H1 (cell line): ENCODE results near the gene GATD1. TPM values are rescaled to one million over a fixed set of nuclear protein-coding genes. Genes with fewer than 3 reads are reported as not detected.
A peak's percentile ranks its signal among the peaks of the same experiment; 100 is the strongest.

ENCODE experiments used
- CBX5 ChIP-seq: fragments of 300-800, 300-1000 bp; sonication (generic); IDR thresholded peaks from 2 replicates; pipeline ENCODE4 v1.7.1; 2016; ENCODE audit warnings: antibody characterized with exemption, low read length, low read depth
- GABPA ChIP-seq: IDR thresholded peaks from 2 replicates; pipeline ENCODE4 v1.6.1; 2011; ENCODE audit warnings: mild to moderate bottlenecking, low read length, moderate library complexity, borderline replicate concordance; ENCODE audit not compliant: insufficient read depth
- HDAC2 ChIP-seq, 2 experiments: fragments of 300-600 bp in 1 of 2; sonication (generic) in 1 of 2; IDR thresholded peaks; 2 replicates each; pipeline ENCODE4 v1.6.1; 2011 to 2012; ENCODE audit warnings: low read depth in 2 of 2, low read length in 2 of 2, mild to moderate bottlenecking in 2 of 2, moderate library complexity in 2 of 2, borderline replicate concordance in 1 of 2, inconsistent platforms in 1 of 2
- KDM4A ChIP-seq: IDR thresholded peaks from one replicate; pipeline ENCODE4 v1.7.1; 2012; ENCODE audit warnings: low read depth, mild to moderate bottlenecking, moderate library complexity, low read length, inconsistent platforms; ENCODE audit not compliant: severe bottlenecking
- MAFK ChIP-seq: IDR thresholded peaks from 2 replicates; pipeline ENCODE4 v1.6.1; 2012; ENCODE audit warnings: low read depth, mild to moderate bottlenecking, improper control_type of control experiment, low read length
- SIN3A ChIP-seq, 2 experiments: IDR thresholded peaks in 1 of 2; conservative IDR thresholded peaks in 1 of 2; 2 replicates each; pipeline ENCODE4 v1.6.1; 2011 to 2012; ENCODE audit warnings: low read length in 2 of 2, improper control_type of control experiment in 1 of 2, low read depth in 1 of 2, mild to moderate bottlenecking in 1 of 2
- SP1 ChIP-seq: IDR thresholded peaks from 2 replicates; pipeline ENCODE4 v1.6.1; 2011; ENCODE audit warnings: low read depth, low read length
- TAF7 ChIP-seq: optimal IDR thresholded peaks from 2 replicates; pipeline ENCODE3; 2011; ENCODE audit warnings: low read depth, mild to moderate bottlenecking, inconsistent platforms, low read length, moderate library complexity, borderline replicate concordance
- polyA plus RNA-seq, 7 experiments: library from polyadenylated mRNA; depleted of rRNA in 3 of 7; stranded (reverse) in 5 of 7; unstranded in 2 of 7; fragments of >200 nt in 5 of 7; fragments of 200-250 nt in 2 of 7; gene quantifications; 1 replicate in 5 of 7; 2 replicates in 1 of 7; 4 replicates in 1 of 7; pipeline versions ENCODE4 v1.2.1 to v1.2.3, GENCODE V29; 2011 to 2013; ENCODE audit warnings: missing spikeins in 2 of 7, mixed read lengths in 2 of 7
- total RNA-seq: library from RNA; stranded (reverse); fragmentation: NEBNext Ultra II Directional; extraction: Animal tissue kit (Norgen Biotek cat#: 25700); gene quantifications from 2 replicates; pipeline ENCODE4 v1.2.1, GENCODE V29; 2021
- TF ChIP-seq, protein P1 (sequence below): fragments of 300-600 bp; sonication (generic); IDR thresholded peaks from 2 replicates; pipeline ENCODE4 v1.7.1; 2012; ENCODE audit warnings: low read length, moderate library complexity, mild to moderate bottlenecking, inconsistent platforms; ENCODE audit not compliant: insufficient replicate concordance

GATD1 gene
- total and polyA plus RNA-seq, 2 of the 8 experiments (the other 6 are each of a cell fraction or from before 2014, with no cell fraction given) = 47.5 to 54.8 TPM

DNA sequence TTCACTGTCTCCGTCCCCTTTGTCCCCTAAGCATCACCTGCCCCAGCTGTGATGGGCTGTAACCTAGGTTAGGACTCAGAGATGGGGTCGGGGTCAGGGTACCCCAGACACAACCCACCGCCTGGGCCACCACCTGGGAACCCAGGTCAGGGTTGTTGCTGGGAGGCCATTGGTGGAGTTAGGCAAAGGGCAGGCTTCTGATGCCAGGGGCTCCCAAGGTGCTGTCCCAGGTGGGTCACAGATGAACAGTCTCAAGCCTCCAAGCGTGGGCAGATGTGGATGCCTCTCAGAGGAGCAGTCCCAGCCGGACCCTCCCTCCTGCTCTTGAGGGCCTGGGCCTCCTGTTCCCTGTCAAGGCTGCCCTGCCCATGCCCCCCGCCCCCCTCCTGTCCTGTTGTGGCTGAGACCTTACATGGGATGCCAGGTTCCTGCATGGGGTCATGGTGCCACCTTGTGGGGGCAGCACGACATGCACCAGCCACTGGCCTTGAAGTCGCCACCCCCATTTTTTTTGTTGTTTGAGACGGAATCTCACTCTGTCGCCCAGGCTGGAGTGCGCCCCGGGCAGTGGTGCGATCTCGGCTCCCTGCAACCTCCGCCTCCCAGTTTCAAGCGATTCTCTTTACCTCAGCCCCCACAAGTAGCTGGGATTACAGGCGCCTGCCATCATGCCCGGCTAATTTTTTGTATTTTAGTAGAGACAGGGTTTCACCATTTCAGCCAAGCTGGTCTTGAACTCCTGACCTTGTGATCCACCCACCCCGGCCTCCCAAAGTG is 12.1 kb downstream of the GATD1 start (continued):
- TF ChIP-seq, protein P1, sequence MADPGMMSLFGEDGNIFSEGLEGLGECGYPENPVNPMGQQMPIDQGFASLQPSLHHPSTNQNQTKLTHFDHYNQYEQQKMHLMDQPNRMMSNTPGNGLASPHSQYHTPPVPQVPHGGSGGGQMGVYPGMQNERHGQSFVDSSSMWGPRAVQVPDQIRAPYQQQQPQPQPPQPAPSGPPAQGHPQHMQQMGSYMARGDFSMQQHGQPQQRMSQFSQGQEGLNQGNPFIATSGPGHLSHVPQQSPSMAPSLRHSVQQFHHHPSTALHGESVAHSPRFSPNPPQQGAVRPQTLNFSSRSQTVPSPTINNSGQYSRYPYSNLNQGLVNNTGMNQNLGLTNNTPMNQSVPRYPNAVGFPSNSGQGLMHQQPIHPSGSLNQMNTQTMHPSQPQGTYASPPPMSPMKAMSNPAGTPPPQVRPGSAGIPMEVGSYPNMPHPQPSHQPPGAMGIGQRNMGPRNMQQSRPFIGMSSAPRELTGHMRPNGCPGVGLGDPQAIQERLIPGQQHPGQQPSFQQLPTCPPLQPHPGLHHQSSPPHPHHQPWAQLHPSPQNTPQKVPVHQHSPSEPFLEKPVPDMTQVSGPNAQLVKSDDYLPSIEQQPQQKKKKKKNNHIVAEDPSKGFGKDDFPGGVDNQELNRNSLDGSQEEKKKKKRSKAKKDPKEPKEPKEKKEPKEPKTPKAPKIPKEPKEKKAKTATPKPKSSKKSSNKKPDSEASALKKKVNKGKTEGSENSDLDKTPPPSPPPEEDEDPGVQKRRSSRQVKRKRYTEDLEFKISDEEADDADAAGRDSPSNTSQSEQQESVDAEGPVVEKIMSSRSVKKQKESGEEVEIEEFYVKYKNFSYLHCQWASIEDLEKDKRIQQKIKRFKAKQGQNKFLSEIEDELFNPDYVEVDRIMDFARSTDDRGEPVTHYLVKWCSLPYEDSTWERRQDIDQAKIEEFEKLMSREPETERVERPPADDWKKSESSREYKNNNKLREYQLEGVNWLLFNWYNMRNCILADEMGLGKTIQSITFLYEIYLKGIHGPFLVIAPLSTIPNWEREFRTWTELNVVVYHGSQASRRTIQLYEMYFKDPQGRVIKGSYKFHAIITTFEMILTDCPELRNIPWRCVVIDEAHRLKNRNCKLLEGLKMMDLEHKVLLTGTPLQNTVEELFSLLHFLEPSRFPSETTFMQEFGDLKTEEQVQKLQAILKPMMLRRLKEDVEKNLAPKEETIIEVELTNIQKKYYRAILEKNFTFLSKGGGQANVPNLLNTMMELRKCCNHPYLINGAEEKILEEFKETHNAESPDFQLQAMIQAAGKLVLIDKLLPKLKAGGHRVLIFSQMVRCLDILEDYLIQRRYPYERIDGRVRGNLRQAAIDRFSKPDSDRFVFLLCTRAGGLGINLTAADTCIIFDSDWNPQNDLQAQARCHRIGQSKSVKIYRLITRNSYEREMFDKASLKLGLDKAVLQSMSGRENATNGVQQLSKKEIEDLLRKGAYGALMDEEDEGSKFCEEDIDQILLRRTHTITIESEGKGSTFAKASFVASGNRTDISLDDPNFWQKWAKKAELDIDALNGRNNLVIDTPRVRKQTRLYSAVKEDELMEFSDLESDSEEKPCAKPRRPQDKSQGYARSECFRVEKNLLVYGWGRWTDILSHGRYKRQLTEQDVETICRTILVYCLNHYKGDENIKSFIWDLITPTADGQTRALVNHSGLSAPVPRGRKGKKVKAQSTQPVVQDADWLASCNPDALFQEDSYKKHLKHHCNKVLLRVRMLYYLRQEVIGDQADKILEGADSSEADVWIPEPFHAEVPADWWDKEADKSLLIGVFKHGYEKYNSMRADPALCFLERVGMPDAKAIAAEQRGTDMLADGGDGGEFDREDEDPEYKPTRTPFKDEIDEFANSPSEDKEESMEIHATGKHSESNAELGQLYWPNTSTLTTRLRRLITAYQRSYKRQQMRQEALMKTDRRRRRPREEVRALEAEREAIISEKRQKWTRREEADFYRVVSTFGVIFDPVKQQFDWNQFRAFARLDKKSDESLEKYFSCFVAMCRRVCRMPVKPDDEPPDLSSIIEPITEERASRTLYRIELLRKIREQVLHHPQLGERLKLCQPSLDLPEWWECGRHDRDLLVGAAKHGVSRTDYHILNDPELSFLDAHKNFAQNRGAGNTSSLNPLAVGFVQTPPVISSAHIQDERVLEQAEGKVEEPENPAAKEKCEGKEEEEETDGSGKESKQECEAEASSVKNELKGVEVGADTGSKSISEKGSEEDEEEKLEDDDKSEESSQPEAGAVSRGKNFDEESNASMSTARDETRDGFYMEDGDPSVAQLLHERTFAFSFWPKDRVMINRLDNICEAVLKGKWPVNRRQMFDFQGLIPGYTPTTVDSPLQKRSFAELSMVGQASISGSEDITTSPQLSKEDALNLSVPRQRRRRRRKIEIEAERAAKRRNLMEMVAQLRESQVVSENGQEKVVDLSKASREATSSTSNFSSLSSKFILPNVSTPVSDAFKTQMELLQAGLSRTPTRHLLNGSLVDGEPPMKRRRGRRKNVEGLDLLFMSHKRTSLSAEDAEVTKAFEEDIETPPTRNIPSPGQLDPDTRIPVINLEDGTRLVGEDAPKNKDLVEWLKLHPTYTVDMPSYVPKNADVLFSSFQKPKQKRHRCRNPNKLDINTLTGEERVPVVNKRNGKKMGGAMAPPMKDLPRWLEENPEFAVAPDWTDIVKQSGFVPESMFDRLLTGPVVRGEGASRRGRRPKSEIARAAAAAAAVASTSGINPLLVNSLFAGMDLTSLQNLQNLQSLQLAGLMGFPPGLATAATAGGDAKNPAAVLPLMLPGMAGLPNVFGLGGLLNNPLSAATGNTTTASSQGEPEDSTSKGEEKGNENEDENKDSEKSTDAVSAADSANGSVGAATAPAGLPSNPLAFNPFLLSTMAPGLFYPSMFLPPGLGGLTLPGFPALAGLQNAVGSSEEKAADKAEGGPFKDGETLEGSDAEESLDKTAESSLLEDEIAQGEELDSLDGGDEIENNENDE = no peak
- no peak for TF ChIP-seq KDM4A
- no peak for TF ChIP-seq CBX5
- no peak for TF ChIP-seq SP1
- TF ChIP-seq MAFK = no peak
- TF ChIP-seq GABPA = peak; percentile 37; the same call in 1 of the 2 replicates
- no peak for TF ChIP-seq HDAC2 (IDR thresholded peaks at IDR 0.05; ENCODE audit: borderline replicate concordance in 1 of 2, low read depth in 2 of 2, low read length in 2 of 2)
- TF ChIP-seq TAF7 = no peak
- TF ChIP-seq SIN3A (conservative IDR thresholded peaks at IDR 0.05 in 1 of 2, IDR thresholded peaks at IDR 0.05 in 1 of 2; ENCODE audit: low read depth in 1 of 2, low read length in 2 of 2) = 0 out of 4 replicates have a peak, but pooled peaks have one; percentile 23 to 43
